OCI-LY7 (cell line): ENCODE data around the gene SMAP2.

ENCODE experiments used
- CTCF ChIP-seq: fragments of 200-600 bp; sonication (generic); conservative IDR thresholded peaks from 2 replicates; pipeline ENCODE4 v1.5.1; 2014; ENCODE audit warnings: mild to moderate bottlenecking, antibody characterized with exemption, low read length, moderate library complexity, mixed read lengths
- EZH2phosphoT487 ChIP-seq: fragments of 200-600 bp; sonication (generic); IDR thresholded peaks from 2 replicates; pipeline ENCODE4 v1.6.1; 2018; ENCODE audit warnings: low read depth, borderline replicate concordance, mild to moderate bottlenecking, mixed run types, antibody characterized with exemption, low read length, moderate library complexity, mixed read lengths

- no peak for TF ChIP-seq CTCF
- no peak for TF ChIP-seq EZH2phosphoT487
Observed at GRCh38 chr1:40383488-40384412, 10.2 kb downstream of the SMAP2 start.
